ENCODE measurements around the gene LRP3. TPM values are rescaled to one million over a fixed set of nuclear protein-coding genes. Genes with fewer than 3 reads are reported as not detected.
"Not testable (repeated sequence)": the region's sequence is repeated elsewhere in the genome, so short reads cannot be mapped to it uniquely, and the experiment has no call there.

The LRP3 gene
- total RNA-seq, 4 donors from 2014 or later: 31.0 to 66.7 (median 38.5) TPM

- Histone ChIP-seq H3K4me3 (no peak overlapping the region), H3K27ac (no peak overlapping the region), H3K27me3 (no peaks in the 10 kb centered on the region), H3K9me3 (no peaks in the 10 kb centered on the region), H3K4me1 (no peaks in the 10 kb centered on the region), H3K36me3 (no peaks in the 10 kb centered on the region)
- ATAC-seq: no peak
- 65 to 100% methylated on average over 2 of the region's 4 CpGs for WGBS, 2 donors (ENCODE audit: low coverage in 1 of 2)
- TF ChIP-seq EP300 (IDR thresholded peaks at IDR 0.05) (no peak), POLR2A (IDR thresholded peaks at IDR 0.05) (no peak), CTCF (IDR thresholded peaks at IDR 0.05) (no peak)
Observed at GRCh38 chr19:33161201-33161600, 32.9 kb upstream of the LRP3 start.

GRCh38 chr19:33163481-33163880 lies 30.6 kb upstream of the LRP3 start:
- H3K27me3 ChIP-seq: no peaks in the 10 kb centered on the region
- TF ChIP-seq CTCF (IDR thresholded peaks at IDR 0.05): no peak
- TF ChIP-seq EP300 (IDR thresholded peaks at IDR 0.05): no peak
- TF ChIP-seq POLR2A (IDR thresholded peaks at IDR 0.05): no peak
- no peak for TF ChIP-seq POLR2AphosphoS5 (IDR thresholded peaks at IDR 0.05)
- no peaks in the 10 kb centered on the region for H3K36me3 ChIP-seq
- no peaks in the 10 kb centered on the region for H3K9me3 ChIP-seq
- ATAC-seq: no peak
- WGBS, 2 donors (ENCODE audit: low coverage in 1 of 2): 81 to 87% methylated on average over 5 to 6 of the region's 6 CpGs
- no peak overlapping the region for H3K27ac ChIP-seq
- H3K4me1 ChIP-seq: no peaks in the 10 kb centered on the region
- no peak overlapping the region for H3K4me3 ChIP-seq

- not testable (repeated sequence) for H3K4me3 ChIP-seq, H3K36me3 ChIP-seq, H3K9me3 ChIP-seq, H3K4me1 ChIP-seq, H3K27ac ChIP-seq, H3K27me3 ChIP-seq, ATAC-seq
- 48 to 81% methylated on average over 4 to 6 of the region's 6 CpGs for WGBS, 2 donors (ENCODE audit: low coverage in 1 of 2)
Observed at GRCh38 chr19:33166037-33166436, 28.1 kb upstream of the LRP3 start.

GRCh38 chr19:33167438-33167837 lies 26.7 kb upstream of the LRP3 start:
- H3K4me3 ChIP-seq: no peak overlapping the region
- H3K27me3 ChIP-seq: no peaks in the 10 kb centered on the region
- no peaks in the 10 kb centered on the region for H3K9me3 ChIP-seq
- no peaks in the 10 kb centered on the region for H3K4me1 ChIP-seq
- no peaks in the 10 kb centered on the region for H3K36me3 ChIP-seq
- 94 to 100% methylated on average over 1 of the region's 1 CpG for WGBS, 2 donors (ENCODE audit: low coverage in 1 of 2)
- H3K27ac ChIP-seq: no peak overlapping the region
- no peak for ATAC-seq
- TF ChIP-seq POLR2AphosphoS5 (IDR thresholded peaks at IDR 0.05): no peak

DNA sequence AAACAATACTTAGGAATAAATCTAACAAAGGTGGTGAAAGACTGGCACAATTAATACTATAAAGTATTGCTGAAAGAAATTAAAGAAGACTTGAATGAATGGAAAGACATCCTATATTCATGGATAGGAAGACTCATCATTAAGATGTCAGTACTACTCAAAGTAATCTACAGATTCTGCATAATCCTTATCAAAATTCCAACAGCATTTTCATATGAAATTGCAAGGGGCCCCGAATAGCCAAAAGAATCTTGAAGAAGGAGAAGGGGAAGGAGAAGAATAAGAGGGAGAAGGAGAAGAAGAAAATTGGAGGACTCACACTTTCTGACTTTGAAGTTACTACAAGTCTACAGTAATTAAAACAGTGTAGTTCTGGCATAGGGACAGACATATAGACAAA lies 25.6 kb upstream of the LRP3 start:
- no peak for TF ChIP-seq POLR2A (IDR thresholded peaks at IDR 0.05)
- ATAC-seq: no peak
- Histone ChIP-seq H3K27me3 (no peaks in the 10 kb centered on the region), H3K27ac (no peak overlapping the region), H3K36me3 (no peaks in the 10 kb centered on the region), H3K4me1 (no peaks in the 10 kb centered on the region), H3K9me3 (no peaks in the 10 kb centered on the region), H3K4me3 (no peak overlapping the region)
- WGBS, 2 donors (ENCODE audit: low coverage in 1 of 2): 88% methylated on average over 1 of the region's 1 CpG; no CpG with 5 or more reads in 1 of the 2 donors

DNA sequence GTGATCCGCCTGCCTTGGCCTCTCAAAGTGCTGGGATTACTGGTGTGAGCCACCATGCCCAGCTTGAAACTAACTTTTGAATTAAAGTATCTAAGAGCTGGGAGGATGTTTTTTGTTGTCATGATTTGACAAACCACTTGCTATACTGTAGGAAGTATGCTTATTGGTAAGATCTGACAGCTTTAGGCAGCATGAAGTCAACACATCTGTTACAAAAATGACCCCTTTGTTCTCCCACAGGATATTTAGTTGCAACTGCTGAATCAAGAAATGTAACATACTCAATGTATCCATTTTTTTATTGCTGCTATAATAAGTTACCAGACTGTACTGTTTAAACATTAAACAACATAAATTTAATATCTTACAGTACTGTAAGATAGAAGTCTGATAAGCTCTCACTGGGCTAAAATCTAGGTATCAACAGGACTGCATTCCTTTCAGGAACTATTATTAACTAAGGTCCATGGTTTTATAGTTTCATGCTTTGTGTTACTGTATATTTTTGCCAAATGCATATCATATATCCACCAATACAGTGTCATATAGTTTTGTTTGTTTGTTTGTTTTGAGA lies 22.8 kb upstream of the LRP3 start:
- no CpG with 5 or more reads among the region's 1 CpG for WGBS, 2 donors (ENCODE audit: low coverage in 1 of 2)
- no peak overlapping the region for H3K27ac ChIP-seq
- ATAC-seq: no peak
- H3K9me3 ChIP-seq: no peaks in the 10 kb centered on the region
- H3K4me3 ChIP-seq: no peak overlapping the region
- no peak for TF ChIP-seq CTCF (IDR thresholded peaks at IDR 0.05)
- no peak for TF ChIP-seq EP300 (IDR thresholded peaks at IDR 0.05)
- no peak for TF ChIP-seq POLR2A (IDR thresholded peaks at IDR 0.05)
- no peak for TF ChIP-seq POLR2AphosphoS5 (IDR thresholded peaks at IDR 0.05)
- H3K27me3 ChIP-seq: no peaks in the 10 kb centered on the region
- H3K4me1 ChIP-seq: peaks cover 0 to 21% (median 10%) of the 10 kb centered on the region in 3 donors
- no peaks in the 10 kb centered on the region for H3K36me3 ChIP-seq
